HK-2 (cell line): ENCODE measurements around the gene REM2.
A peak's percentile ranks its signal among the peaks of the same experiment; 100 is the strongest.

Experiments used
- DNase-seq: peaks from one replicate; pipeline ENCODE4 v3.0.0-alpha.2; 2018; ENCODE audit not compliant: unreplicated experiment

Gene REM2

DNA sequence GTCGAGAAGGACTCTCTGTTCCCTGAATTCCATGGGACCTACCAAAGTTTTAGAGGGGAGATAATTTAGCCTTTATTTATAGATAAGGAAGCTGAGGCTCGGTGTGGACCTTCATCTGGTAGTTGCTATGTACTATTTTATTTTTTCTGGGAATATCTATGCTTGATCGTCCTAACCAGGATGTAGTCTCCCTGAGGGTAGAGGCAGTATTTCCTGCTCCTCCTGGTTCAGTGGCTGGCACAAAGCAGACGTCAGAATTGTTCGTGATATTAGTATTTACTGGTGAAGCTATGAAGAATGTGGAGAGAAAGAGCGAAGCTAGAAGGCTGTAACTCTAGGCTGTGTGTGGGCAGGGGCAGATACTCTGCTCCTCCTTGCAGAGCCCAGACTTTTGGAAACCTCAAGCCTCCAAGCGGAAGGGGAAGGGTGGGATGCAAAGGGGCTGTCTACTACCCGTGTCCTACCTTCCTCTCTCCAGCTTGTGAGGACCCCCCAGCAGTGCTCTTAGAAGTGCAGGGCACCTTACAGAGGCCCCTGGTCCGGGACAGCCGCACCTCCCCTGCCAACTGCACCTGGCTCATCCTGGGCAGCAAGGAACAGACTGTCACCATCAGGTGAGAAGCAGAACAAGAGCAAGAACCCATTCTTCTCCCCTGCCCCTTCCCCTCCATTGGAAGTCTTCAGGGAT lies 10.0 kb upstream of the REM2 start:
- no peak for DNase-seq

- DNase-seq = no peak
Measured at GRCh38 chr14:22875003-22875747, 7.8 kb upstream of the REM2 start.

DNA sequence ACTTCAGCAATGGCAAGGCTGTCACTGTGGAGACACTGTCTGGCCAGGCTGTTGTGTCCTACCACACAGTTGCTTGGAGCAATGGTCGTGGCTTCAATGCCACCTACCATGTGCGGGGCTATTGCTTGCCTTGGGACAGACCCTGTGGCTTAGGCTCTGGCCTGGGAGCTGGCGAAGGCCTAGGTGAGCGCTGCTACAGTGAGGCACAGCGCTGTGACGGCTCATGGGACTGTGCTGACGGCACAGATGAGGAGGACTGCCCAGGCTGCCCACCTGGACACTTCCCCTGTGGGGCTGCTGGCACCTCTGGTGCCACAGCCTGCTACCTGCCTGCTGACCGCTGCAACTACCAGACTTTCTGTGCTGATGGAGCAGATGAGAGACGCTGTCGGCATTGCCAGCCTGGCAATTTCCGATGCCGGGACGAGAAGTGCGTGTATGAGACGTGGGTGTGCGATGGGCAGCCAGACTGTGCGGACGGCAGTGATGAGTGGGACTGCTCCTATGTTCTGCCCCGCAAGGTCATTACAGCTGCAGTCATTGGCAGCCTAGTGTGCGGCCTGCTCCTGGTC lies 7.2 kb upstream of the REM2 start:
- DNase-seq = no peak

DNA sequence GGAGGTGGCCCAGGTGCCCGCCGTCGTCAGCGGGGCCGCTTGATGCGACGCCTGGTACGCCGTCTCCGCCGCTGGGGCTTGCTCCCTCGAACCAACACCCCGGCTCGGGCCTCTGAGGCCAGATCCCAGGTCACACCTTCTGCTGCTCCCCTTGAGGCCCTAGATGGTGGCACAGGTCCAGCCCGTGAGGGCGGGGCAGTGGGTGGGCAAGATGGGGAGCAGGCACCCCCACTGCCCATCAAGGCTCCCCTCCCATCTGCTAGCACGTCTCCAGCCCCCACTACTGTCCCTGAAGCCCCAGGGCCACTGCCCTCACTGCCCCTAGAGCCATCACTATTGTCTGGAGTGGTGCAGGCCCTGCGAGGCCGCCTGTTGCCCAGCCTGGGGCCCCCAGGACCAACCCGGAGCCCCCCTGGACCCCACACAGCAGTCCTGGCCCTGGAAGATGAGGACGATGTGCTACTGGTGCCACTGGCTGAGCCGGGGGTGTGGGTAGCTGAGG lies 6.0 kb upstream of the REM2 start:
- no peak for DNase-seq

GRCh38 chr14:22878271-22879246 lies 4.5 kb upstream of the REM2 start:
- DNase-seq = no peak

DNA sequence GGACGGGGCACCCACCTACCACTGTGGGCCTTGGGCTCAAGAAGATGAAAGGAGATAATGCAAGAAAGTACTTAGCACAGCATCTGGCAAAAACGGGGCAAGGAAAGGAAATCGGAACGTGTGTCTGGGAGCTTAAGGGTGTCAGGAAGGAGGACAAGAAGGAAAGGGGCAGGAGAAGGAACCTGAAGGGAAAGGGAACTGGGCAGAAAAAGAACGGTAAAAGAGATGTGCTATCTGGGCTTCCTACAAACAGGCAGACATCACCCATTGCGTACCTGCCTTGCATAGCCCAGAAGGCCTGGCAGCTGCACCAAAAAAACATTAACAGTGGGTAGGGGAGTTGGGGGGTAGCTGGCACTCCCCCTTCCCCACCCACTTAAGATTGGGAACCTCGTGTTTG lies 958 bp upstream of the REM2 start:
- DNase-seq = no peak

DNA sequence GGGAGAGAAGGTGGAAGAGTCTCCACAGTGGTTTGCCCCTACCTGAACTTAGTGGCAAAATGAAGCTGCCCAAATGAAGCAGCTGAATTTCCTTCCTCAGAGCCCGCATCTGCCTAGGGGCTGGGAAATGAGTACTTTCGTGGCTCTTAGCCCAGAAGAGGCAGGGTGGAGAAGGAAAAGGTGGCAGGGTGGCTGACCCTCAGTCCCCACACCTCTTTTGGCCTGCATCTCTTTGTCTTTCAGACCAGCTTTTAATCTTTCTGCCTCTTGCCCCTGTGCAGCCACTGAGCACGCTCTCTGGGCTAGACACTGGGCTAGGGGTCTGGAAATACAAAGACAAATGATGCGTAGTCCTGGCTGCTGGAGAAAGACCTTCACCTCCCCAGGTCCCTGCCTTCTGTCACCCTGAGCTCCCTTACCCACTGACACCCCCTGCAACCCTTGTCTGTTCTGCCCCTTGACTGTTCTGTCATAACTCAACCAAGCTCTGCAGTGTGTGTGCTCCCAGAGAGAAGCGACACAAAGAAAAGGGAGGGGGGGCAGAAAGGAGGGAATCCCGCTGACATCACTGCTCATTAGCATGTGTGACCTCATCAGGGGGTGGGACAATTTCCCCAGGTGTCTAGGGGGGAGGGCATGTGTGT lies 371 bp upstream of the REM2 start:
- DNase-seq = no peak

DNA sequence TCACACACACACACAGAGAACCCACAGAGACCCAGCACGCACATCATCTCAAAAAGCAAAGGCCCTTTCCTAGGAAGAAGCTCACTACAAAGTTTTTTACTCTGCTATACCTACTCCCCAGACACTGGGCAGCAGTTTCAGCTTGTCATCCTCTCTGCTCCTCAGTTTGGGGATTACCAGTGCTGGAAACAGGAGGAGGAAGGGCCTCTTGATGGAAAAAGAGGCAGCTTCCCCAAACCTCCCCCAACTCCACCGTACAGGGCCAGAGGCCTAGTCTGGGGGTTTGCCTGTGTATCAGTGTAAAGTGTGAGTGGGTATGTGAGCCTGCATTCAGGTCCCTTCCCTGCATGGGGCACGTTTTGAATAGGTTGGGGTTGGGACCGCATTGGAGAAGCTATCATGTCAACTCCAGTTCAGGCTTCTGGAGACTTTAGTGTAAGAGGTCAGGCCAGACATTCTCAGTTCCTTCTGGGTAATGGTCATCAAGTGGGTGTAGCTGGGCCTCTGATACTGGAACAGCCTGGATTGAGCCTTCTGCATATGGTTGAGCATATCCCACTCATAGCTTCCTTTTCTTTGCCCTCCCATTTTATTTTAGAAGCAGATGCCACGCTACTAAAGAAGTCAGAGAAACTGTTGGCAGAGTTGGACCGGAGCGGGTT lies 1.2 kb downstream of the REM2 start:
- DNase-seq = no peak

DNA sequence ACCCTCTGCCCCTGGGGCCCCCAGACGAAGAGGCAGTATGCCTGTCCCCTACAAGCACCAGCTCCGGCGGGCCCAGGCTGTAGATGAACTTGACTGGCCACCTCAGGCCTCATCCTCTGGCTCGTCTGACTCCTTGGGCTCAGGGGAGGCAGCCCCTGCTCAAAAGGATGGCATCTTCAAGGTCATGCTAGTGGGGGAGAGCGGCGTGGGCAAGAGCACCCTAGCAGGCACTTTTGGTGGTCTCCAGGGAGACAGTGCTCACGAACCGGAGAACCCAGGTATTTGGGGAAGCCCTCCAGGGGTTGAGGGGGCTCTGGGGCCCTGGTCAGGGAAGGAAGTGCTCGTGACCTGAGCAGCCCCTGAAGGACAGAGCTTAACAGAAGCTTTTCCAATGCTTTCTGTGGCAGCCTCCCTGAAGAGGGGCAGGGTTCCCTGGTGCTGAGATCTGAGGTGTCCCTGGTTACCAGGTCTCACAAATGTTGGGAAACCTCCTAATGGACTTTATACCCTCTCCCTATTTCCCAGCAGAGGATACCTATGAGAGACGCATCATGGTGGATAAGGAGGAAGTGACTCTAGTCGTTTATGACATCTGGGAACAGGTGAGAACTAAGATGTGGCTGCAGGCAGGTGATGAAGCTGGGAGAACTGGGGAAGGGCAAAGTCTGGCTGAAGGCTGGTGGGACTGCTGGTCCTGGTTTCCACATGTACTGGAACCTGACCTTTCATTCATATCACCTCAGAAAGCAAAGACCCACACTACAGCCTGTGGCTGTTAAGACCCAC lies 1.9 kb downstream of the REM2 start:
- DNase-seq = no peak

DNA sequence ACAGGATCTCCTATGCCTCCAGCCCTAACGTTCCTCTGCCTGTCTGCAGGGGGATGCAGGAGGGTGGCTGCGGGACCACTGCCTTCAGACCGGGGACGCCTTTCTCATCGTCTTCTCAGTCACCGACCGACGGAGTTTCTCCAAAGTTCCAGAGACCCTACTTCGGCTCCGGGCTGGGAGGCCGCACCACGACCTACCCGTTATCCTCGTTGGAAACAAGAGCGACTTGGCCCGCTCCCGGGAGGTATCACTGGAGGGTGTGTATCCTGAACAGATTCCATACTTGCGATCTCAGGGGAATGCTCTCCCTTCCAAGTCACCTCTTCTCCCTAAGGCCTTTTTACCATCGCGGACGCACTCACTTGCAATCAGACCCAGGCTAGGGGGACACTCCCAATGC lies 3.0 kb downstream of the REM2 start:
- no peak for DNase-seq

GRCh38 chr14:22886500-22887259 lies 3.7 kb downstream of the REM2 start:
- peak; percentile 89 for DNase-seq

DNA sequence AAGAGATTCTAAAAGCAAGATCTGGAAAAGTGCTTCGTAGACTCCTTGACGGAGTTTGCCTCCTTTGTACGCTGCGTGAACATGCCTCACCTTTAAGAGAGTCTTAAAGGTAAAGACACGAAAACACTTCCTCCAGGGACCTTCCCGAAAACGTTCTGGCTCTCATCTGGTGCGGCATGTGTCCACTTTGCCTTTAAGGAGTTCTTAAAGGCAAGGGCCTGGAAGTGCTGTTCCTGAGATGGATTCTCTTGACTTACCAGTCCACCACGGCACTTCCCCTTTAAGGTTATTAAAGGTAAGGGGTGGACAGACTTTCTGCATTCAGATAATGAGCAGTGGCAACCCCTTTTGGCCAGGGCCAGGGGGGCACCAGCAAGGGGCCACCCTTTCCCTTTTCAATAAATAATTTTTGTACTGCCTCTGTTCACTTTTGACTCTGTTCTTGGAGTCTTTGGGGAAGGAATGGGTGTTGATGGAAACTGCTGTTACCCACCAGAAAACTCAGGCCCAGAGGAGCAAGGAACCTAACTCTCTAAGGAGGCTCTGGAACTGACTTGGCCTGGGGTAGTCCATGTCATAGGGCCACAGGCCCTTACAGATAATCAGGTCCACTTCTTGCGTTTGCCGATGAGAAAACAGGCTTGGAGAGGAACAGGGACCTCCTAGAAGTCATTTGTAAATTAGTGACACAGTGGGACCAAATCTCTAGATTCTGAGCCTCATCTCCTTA lies 4.4 kb downstream of the REM2 start:
- DNase-seq = peak; percentile 58

DNA sequence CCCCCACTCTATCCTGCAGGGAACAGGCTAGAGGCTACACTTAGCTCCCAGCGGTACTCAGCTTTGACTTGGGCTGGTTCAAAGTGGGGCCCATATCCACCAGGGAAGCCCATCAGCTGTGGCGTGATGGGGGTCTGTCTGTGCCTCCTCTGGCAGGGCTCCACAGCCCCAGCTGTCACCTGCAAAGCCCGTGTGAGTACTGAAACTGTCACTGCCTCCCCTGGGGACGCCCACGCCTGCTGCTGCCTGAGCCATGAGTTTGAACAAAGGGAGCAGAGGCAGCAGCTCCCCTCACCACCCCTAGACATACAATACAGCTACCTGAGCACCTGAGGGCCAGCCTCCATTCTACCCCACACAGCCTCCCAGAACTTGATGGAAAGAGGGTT lies 5.0 kb downstream of the REM2 start:
- DNase-seq = no peak

- no peak for DNase-seq
Measured at GRCh38 chr14:22888662-22889061, 5.6 kb downstream of the REM2 start.

DNA sequence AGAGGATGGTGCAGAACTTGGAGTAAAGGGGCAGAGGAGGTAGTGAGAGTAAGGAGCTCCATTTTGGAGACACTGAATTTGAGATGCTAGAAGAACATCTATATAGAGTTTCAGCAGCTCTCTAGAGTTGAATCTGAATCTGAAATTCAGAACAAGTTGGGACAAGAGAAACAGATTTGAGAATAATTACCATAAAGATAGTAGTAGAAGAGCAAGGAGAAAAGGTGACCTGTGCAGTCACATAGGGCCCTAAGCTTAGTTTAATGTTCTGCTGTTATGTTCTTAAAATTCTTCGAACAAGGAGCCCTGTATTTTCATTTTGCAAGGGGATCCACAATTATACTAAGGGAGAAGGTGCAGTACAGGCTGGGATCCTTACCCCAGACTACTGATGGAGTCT lies 7.4 kb downstream of the REM2 start:
- no peak for DNase-seq

DNA sequence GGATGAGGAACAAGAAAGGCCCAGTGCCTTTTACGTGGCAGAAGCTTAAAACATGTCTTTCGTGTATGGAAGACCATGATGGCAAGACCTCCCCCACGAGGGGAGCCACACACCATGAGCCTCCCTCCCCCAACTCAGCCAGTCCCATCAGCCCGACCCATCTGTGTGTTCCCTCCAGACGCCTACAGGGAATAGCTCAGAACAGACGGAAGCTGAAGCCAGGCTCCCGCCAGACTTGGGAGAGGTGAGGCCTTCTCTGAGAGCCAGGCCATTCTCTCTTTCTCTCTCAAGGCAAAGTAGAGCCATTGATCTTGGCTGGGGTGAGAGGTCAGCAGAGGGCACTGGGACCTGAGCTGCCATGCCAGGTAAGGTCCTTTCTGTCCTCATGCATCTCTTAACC lies 9.5 kb downstream of the REM2 start:
- no peak for DNase-seq

GRCh38 chr14:22893706-22894105 lies 10.7 kb downstream of the REM2 start:
- no peak for DNase-seq

- DNase-seq = no peak
Measured at GRCh38 chr14:22895402-22895801, 12.4 kb downstream of the REM2 start.

- no peak for DNase-seq
Measured at GRCh38 chr14:22896356-22896755, 13.3 kb downstream of the REM2 start.
